Stimulated activated CD8-positive, alpha-beta memory T cell treated with anti-CD3 and anti-CD28 coated beads, Interleukin-12 subunit alpha, Interleukin-12 subunit beta, amount 100 ng/mL, for 4 hours (primary cell): Measurements from ENCODE around the gene DZIP3.

ENCODE experiments used
- DNase-seq: peaks from one replicate; pipeline ENCODE4 v3.0.0-alpha.2; 2020; ENCODE audit warnings: low read depth

Gene DZIP3

GRCh38 chr3:108705045-108705444, 115.5 kb downstream of the DZIP3 start:
- no peak for DNase-seq

GRCh38 chr3:108713009-108713516, 123.5 kb downstream of the DZIP3 start:
- no peak for DNase-seq

DNA sequence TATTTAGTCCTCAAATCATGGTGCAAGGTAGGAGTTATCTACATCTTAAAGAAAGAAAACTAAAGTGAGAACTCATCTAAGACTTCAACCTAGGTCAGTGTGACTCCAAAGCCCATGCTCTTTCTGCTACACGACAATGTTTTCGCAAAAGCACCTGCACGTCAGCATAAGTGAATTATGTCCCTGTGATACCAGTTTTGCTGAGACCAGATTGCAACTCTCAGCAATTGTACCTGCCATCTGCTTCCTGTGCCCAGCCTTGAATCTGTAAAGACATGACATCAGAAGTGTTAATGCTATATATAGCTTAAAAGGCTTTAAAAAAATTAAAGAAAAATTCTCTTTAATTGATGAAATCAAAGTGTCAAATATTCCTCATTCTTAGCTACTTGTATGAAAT, 124.3 kb downstream of the DZIP3 start:
- DNase-seq = no peak

DNA sequence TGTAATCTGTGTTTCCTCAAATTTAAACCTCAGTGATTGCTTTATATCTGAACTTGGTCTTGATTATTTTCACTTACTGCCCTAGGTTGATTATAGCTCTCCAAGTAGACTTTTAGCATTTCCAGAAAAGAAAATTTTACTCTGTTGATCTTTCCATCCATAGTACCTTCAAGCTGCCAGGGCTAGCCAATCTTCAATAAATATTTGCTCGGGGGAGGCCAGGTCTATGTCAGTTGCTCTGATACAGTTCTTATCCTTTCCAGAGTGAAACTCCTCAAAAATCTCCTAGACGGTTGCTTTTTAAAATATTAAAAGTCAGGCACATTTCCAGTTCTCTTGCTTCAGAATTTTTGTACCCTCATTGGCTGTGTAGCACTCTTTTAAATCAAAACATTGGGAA, 128.9 kb downstream of the DZIP3 start:
- DNase-seq = no peak

GRCh38 chr3:108719178-108719806, 129.8 kb downstream of the DZIP3 start:
- no peak for DNase-seq

DNA sequence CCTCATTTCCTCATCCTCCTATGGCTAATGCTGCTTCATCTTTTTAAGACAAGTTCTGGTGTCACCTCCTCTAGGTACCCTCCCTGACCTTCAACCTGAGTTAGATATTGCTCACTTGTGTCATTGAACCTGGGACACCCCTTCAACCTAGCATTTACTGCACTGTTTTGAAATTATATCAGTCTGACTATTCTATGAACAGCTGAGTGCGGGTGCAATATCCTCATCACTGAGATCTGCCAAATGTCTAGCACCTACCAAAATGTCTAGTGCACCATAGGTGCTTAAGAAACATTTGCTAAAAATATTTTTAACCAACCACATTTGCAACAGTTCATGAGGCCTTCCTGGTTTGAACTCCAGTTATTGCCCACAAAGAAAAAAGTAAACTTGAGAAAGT, 133.2 kb downstream of the DZIP3 start:
- DNase-seq = no peak

DNA sequence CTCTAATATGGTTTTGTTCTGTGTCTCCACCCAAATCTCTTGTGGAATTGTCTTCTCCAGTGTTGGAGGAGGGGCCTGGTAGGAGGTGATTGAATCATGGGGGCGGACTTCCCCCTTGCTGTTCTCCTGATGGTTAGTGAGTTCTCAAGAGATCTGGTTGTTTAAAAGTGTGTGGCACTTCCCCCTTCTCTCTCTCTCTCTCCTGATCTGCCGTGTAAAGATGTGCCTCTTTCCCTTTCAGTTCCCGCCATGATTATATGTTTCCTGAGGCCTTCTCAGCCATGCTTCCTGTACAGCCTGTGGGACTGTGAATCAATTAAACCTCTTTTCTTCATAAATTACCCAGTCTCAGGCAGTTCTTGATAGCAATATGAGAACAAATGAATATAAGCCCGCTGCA, 134.6 kb downstream of the DZIP3 start:
- no peak for DNase-seq

DNA sequence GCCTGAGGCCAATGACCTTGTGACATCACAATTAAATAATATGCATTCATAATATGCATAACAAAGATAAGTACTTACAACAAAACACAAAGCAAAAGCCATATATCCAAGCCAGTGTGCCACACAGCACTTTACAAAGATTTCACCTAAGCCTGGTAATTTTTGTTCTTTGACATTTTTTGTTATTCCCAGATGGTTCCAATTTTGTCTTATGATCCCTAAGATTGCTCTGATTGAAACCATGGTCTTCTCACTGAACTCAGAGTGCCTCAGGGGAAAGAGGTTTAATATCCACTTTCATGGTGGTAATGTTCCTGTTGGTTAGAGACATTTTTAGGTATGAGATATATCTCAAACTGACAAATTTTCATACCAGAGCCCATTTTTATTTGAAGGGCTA, 138.6 kb downstream of the DZIP3 start:
- DNase-seq = no peak

- no peak for DNase-seq
Observed at GRCh38 chr3:108728934-108729333, 139.4 kb downstream of the DZIP3 start.

DNA sequence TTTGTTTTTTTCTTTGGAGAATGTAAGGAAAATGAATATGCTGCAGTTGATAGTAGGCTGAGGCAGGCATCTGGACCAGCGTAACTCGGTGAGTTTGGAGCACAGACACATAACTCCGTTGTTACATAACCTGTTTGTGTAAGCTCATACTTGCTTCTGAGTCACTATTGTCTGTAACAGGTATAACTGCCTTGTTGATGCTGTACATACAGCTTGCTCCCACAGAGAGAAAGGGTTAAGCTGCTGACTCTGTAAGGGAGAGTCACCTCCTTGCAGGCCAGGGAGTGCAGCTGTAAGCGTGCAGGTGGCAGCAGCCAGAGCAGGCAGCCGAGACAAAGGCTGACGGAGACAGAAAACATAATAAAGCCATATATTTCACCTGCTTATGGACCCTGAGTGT, 147.3 kb downstream of the DZIP3 start:
- DNase-seq = no peak

DNA sequence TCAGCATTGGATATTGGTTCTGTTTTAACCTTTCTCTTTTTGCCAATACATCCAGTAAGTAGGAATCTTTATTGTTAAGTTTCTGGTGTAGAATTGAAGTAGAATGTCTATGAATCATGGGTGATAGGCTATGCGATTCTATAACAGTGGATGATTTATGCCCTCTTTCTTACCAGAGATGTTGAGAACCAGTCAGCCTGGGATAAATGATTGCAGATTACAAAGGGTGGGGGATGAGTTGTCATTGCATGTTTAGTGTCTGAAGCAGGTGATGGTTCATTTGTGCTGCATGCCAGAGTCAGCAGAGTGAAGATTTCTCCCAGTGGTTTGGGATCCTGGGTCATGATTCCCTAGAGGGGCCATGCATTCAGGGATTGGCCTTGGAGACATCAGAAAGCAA, 153.4 kb downstream of the DZIP3 start:
- no peak for DNase-seq
